GM18868 (cell line): ENCODE measurements around the gene RLN3.

Experiments used
- ATAC-seq: cut with Tn5 transposase; IDR thresholded peaks from one replicate; pipeline ENCODE4 v1.9.1; 2021; ENCODE audit warnings: mild to moderate bottlenecking, moderate library complexity; ENCODE audit not compliant: unreplicated experiment

The RLN3 gene

DNA sequence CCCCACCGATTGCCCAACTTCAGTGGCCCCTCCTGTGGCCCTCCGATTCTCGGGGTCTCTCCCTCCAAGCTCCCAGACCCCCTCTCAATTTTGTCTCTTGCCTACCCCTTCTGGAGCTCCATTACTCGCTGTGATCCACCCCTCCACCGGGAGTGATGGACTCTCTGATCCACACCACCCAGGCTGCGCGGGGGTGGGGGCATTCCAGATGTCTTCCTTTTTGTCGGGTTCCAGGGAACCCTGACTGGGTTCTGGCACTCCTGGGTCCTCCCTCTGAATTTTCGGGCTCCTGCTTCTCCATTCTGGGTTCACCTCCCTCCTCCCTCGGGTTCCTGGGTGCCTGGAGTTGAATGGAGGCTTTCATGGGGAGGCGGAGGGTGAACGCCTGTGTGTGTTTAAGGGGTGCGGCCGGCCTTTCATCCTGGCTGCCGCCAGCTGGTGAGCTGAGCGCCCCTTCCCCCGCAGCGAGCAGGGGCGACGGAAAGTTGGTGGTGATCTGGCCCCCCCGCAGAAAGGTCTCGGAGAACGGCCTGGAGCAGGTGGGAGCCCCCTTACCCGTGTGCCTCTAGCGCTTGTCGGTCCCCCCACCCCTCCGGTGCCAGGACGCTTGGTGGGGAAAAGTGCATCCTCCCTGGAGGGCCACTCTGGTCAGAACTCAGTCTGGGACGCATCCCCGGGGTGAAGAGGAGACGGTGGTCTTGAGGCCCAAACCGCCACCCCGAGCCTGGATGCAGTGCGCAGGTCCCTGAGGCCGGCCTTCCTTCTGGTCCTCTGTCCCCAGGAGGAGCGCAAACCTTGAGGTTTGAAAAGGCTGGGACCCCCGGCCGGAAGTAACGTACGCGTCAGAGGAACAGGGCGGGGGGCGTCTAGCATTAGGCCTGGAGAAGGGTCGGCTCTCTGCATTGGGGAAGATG is 46.2 kb downstream of the RLN3 start:
- ATAC-seq = no peak

DNA sequence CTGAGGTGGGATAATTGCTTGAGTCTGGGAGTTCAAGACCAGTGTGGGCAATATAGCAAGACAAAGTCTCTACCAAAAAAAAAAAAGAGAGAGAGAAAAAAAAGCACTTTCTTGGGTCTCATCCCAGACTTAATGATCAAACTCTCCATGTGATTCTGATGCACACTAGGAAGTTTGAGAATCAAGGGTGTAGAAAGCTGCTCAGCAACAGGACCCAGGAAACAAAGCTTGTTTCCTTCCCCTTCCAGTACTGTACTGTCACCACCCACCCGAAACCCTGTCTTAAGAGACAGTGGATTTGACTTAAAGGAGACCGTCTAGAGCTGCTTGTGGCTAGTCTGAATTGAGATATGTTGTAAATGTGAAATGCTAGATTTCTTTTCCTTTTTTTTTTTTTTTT is 50.5 kb downstream of the RLN3 start:
- ATAC-seq = no peak
